ENCODE measurements around the gene CTSO. TPM values are rescaled to one million over a fixed set of nuclear protein-coding genes. Genes with fewer than 3 reads are reported as not detected.

Gene CTSO
- total and polyA plus RNA-seq, 3 donors from 2014 or later = 10.9 to 18.6 (median 16.7) TPM

DNA sequence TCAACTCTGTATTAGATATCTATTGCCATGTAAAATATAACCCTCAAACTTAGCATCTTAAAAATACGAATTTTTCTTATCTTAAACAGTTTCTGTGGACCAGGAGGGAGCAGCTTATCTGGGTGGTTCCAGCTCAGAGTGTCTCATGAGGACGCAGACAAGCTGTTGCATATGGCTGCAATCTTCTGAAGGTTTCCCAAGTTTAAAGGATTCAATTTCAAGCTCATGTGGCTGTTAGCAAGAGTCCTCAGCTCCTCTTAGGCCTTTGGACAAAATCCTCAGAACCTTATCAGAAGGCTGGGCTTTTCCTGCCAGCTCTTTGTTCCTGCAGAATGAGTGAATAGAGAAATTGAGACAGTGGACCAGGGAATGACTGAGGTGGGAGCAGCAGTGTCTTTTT, 2.8 kb upstream of the CTSO start:
- H3K4me3 ChIP-seq = no peak overlapping the region
- no peaks in the 10 kb centered on the region for H3K36me3 ChIP-seq (ENCODE audit: low read depth, missing control alignments)
- TF ChIP-seq, protein P1, sequence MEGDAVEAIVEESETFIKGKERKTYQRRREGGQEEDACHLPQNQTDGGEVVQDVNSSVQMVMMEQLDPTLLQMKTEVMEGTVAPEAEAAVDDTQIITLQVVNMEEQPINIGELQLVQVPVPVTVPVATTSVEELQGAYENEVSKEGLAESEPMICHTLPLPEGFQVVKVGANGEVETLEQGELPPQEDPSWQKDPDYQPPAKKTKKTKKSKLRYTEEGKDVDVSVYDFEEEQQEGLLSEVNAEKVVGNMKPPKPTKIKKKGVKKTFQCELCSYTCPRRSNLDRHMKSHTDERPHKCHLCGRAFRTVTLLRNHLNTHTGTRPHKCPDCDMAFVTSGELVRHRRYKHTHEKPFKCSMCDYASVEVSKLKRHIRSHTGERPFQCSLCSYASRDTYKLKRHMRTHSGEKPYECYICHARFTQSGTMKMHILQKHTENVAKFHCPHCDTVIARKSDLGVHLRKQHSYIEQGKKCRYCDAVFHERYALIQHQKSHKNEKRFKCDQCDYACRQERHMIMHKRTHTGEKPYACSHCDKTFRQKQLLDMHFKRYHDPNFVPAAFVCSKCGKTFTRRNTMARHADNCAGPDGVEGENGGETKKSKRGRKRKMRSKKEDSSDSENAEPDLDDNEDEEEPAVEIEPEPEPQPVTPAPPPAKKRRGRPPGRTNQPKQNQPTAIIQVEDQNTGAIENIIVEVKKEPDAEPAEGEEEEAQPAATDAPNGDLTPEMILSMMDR (IDR thresholded peaks at IDR 0.05) = no peak
- TF ChIP-seq POLR2A (IDR thresholded peaks at IDR 0.05) = no peak
- WGBS, 2 donors = 64 to 67% methylated on average over 2 of the region's 2 CpGs
- no peak for DNase-seq
- no peak overlapping the region for H3K27ac ChIP-seq
- peaks cover 2% of the 10 kb centered on the region for H3K4me1 ChIP-seq
- intact Hi-C loops (cut with DNase I; ENCODE audit: low total_unique reads) = no loop called here
- no peaks in the 10 kb centered on the region for H3K9me3 ChIP-seq
- no peaks in the 10 kb centered on the region for H3K27me3 ChIP-seq

DNA sequence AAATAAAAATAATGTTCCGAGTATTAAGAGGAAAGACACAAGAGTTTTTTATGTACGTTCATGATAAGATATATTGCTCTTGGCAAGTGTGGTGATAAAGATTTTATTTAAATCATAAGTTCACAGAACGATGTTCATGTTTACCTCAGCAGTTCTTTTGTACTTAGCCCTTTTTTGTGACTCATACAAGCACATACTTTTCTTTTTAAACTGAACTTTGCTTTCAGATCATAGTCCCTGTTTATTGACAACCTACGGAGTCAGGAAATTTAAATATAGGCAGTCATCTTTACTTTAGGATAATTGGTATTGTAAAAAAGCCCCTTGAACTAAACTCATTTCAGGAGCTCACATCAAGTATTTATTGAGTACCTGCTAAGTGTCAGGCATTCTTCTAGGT, 1.3 kb upstream of the CTSO start:
- Histone ChIP-seq H3K36me3 (ENCODE audit: low read depth, missing control alignments) (no peaks in the 10 kb centered on the region), H3K27me3 (no peaks in the 10 kb centered on the region), H3K27ac (no peak overlapping the region), H3K9me3 (no peaks in the 10 kb centered on the region), H3K4me1 (peaks cover 2% of the 10 kb centered on the region), H3K4me3 (no peak overlapping the region)
- 66 to 68% methylated on average over 4 of the region's 4 CpGs for WGBS, 2 donors
- TF ChIP-seq, protein P1 (IDR thresholded peaks at IDR 0.05) = no peak
- no peak for TF ChIP-seq POLR2A (IDR thresholded peaks at IDR 0.05)
- intact Hi-C loops (cut with DNase I; ENCODE audit: low total_unique reads) = no loop called here
- DNase-seq = no peak

DNA sequence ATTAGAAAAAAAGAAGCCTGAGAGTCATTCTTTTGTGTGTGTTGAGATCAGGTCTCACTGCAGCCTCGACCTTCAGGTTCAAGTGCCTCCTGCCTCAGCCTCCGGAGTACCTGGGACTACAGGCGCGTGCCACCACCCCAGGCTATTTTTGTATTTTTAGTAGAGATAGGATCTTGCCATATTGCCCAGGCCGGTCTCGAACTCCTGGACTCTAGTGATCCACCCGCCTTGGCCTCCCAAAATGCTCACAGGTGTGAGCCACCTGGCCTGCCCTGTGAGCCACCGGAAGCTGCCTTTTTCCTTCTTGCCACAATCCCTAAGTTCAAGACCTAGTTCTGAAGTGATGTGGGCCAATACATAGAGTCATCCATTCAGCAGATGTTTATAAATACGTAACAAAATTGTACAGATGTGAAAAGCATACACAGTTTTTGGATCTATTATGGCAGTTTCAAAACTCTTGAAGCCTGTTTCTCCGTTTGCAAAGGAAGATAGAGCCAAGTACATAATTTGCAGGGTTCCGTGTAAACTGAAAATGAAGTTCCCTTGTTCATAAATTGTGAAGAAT, 536 bp upstream of the CTSO start:
- no peaks in the 10 kb centered on the region for H3K9me3 ChIP-seq
- no peaks in the 10 kb centered on the region for H3K36me3 ChIP-seq (ENCODE audit: low read depth, missing control alignments)
- DNase-seq = peak; percentile 14

DNA sequence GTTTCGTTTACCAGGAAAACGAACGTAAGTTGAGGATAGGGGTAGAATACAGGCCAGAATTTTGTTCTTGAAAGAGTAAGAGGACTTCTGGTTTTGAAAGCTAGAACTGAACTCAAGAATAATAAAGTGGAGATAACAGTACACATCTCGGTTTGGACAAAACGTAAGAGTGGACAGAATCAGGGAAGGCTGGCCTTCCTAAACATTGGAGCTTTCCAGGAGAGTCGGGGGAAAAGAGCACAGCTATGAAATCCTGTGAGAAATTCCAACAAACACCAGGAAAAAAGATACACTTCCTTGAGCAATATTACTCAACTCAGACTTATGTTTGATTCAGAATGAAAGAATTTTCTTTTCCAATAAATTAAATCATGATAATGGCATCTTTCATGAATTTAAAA, 1.2 kb downstream of the CTSO start:
- no peaks in the 10 kb centered on the region for H3K9me3 ChIP-seq
- TF ChIP-seq, protein P1 (IDR thresholded peaks at IDR 0.05) = no peak
- no peak for TF ChIP-seq POLR2A (IDR thresholded peaks at IDR 0.05)
- 11 to 13% methylated on average over 6 of the region's 6 CpGs for WGBS, 2 donors
- H3K27me3 ChIP-seq = no peaks in the 10 kb centered on the region
- peak overlapping the region in 1 of 2 donors; percentile 86 for H3K4me3 ChIP-seq
- intact Hi-C loops (cut with DNase I; ENCODE audit: low total_unique reads) = no loop called here
- no peaks in the 10 kb centered on the region for H3K36me3 ChIP-seq (ENCODE audit: low read depth, missing control alignments)
- peaks cover 2% of the 10 kb centered on the region for H3K4me1 ChIP-seq
- DNase-seq = no peak
- peak overlapping the region; percentile 98 to 99 for H3K27ac ChIP-seq

More for the DNA sequence above, 536 bp upstream of the CTSO start:
- Histone ChIP-seq H3K27me3 (no peaks in the 10 kb centered on the region), H3K27ac (peak overlapping the region; percentile 98 to 99), H3K4me1 (peaks cover 2% of the 10 kb centered on the region), H3K4me3 (peak overlapping the region; percentile 86 to 92)
- TF ChIP-seq, protein P1 (IDR thresholded peaks at IDR 0.05) = no peak
- TF ChIP-seq POLR2A (IDR thresholded peaks at IDR 0.05) = no peak
- 57 to 64% methylated on average over 11 of the region's 11 CpGs for WGBS, 2 donors
- intact Hi-C loops (cut with DNase I; ENCODE audit: low total_unique reads) = no loop called here

DNA sequence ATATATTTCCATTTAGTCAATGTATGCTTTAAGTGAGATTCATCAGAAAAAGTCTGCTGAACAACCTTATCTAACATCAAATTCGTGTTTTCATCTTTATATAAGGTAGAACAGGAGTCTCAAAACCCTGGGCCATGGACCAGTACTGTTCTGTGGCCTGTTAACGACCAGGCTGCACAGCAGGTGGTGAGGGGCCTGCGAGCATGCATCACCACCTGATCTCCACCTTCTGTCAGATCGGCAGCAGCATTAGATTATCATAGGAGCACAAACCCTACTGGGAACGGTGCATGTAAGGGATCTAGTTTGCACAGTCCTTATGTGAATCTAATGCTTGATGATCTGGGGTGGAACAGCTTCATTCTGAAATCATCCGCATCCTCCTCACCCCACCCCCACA, 3.2 kb downstream of the CTSO start:
- H3K9me3 ChIP-seq = no peaks in the 10 kb centered on the region
- TF ChIP-seq POLR2A (IDR thresholded peaks at IDR 0.05) = no peak
- TF ChIP-seq, protein P1 (IDR thresholded peaks at IDR 0.05) = no peak
- no peaks in the 10 kb centered on the region for H3K27me3 ChIP-seq
- WGBS, 2 donors = 84 to 87% methylated on average over 6 of the region's 6 CpGs
- H3K27ac ChIP-seq = no peak overlapping the region
- intact Hi-C loops (cut with DNase I; ENCODE audit: low total_unique reads) = no loop called here
- no peak for DNase-seq
- peaks cover 2% of the 10 kb centered on the region for H3K4me1 ChIP-seq
- H3K36me3 ChIP-seq (ENCODE audit: low read depth, missing control alignments) = no peaks in the 10 kb centered on the region
- no peak overlapping the region for H3K4me3 ChIP-seq

Data from testis (tissue), 3 donors.